GM12801 (cell line): ENCODE results near the gene MYO9B.
A peak's percentile ranks its signal among the peaks of the same experiment; 100 is the strongest.

ENCODE experiments used
- CTCF ChIP-seq: IDR thresholded peaks from one replicate; pipeline ENCODE4 v1.5.1; 2011; ENCODE audit warnings: control low read depth; ENCODE audit not compliant: insufficient read length; ENCODE audit errors: extremely low read depth

The MYO9B gene

GRCh38 chr19:17260842-17261325 is 185.3 kb downstream of the MYO9B start:
- peak; percentile 93 for TF ChIP-seq CTCF

- TF ChIP-seq CTCF: no peak
Measured at GRCh38 chr19:17262557-17262956, 187.0 kb downstream of the MYO9B start.
